Ascending aorta (tissue), 2 donors: ENCODE measurements around the gene OSER1. TPM values are rescaled to one million over a fixed set of nuclear protein-coding genes. Genes with fewer than 3 reads are reported as not detected.
A peak's percentile ranks its signal among the peaks of the same experiment; 100 is the strongest.

ENCODE experiments used
- DNase-seq, 2 donors: peaks; one replicate each; pipeline ENCODE4 v3.0.0-alpha.2; 2019; ENCODE audit warnings: low spot score in 2 of 2
- H3K27ac ChIP-seq, 2 donors: fragments of 200-600 bp; sonication (generic); one replicate each; pipeline ENCODE4 v1.5.1; 2016 to 2017; ENCODE audit warnings: mild to moderate bottlenecking in 1 of 2
- H3K27me3 ChIP-seq: fragments of 200-600 bp; sonication (generic); one replicate; pipeline ENCODE4 v1.5.1; 2017
- H3K36me3 ChIP-seq, 2 donors: fragments of 200-600 bp; sonication (generic); one replicate each; pipeline ENCODE4 v1.5.1; 2016
- H3K4me1 ChIP-seq, 2 donors: fragments of 200-600 bp; sonication (generic); one replicate each; pipeline ENCODE4 v1.5.1; 2016 to 2017; ENCODE audit warnings: mild to moderate bottlenecking in 1 of 2
- H3K4me3 ChIP-seq, 2 donors: fragments of 200-600 bp; sonication (generic); one replicate each; pipeline ENCODE4 v1.5.1; 2016 to 2017; ENCODE audit warnings: mild to moderate bottlenecking in 1 of 2
- H3K9me3 ChIP-seq, 2 donors: fragments of 200-600 bp; sonication (generic); one replicate each; pipeline ENCODE4 v1.5.1; 2016
- CTCF ChIP-seq, 3 experiments: fragments of 200-600 bp in 2 of 3; fragments of 450-650 bp in 1 of 3; sonication (generic) in 2 of 3; IDR thresholded peaks; one replicate each; pipeline ENCODE4 v1.5.1; 2016 to 2019; ENCODE audit warnings: antibody characterized with exemption in 3 of 3, mild to moderate bottlenecking in 1 of 3, moderate library complexity in 1 of 3
- intact Hi-C: fragments of 100-400 bp; cut with DNase I; formaldehyde crosslinking; loops from one replicate; pipeline ENCODE4 v1.15.1; 2023
- total RNA-seq: library from RNA; depleted of rRNA; stranded (reverse); fragments of >200 nt; gene quantifications from one replicate; pipeline ENCODE4 v1.1.0, GENCODE V29; 2016

OSER1 gene
- total RNA-seq, 1 donor from 2014 or later, result 9.2 TPM

- H3K36me3 ChIP-seq, result peaks cover 19 to 36% of the 10 kb centered on the region in 2 donors
- H3K27ac ChIP-seq, result peak overlapping the region; percentile 63 to 66
Measured at GRCh38 chr20:44204832-44205215, 5.7 kb downstream of the OSER1 start.

GRCh38 chr20:44204156-44204831 lies 6.3 kb downstream of the OSER1 start:
- peak overlapping the region; percentile 63 to 66 for H3K27ac ChIP-seq
- peaks cover 24 to 41% of the 10 kb centered on the region in 2 donors for H3K36me3 ChIP-seq
- no peak for TF ChIP-seq CTCF (IDR thresholded peaks at IDR 0.05)
- no peaks in the 10 kb centered on the region for H3K9me3 ChIP-seq
- H3K4me3 ChIP-seq, result no peak overlapping the region
- intact Hi-C loops, result no loop called here
- no peaks in the 10 kb centered on the region for H3K27me3 ChIP-seq
- peaks cover 4 to 41% of the 10 kb centered on the region in 2 donors for H3K4me1 ChIP-seq
- no peak for DNase-seq

More at GRCh38 chr20:44204832-44205215, 5.7 kb downstream of the OSER1 start:
- Histone ChIP-seq H3K4me3 (no peak overlapping the region), H3K9me3 (no peaks in the 10 kb centered on the region), H3K4me1 (peaks cover 4 to 45% of the 10 kb centered on the region in 2 donors), H3K27me3 (no peaks in the 10 kb centered on the region)
- intact Hi-C loops, result no loop called here
- no peak for TF ChIP-seq CTCF (IDR thresholded peaks at IDR 0.05)
- DNase-seq, result no peak

GRCh38 chr20:44203161-44203560 lies 7.4 kb downstream of the OSER1 start:
- intact Hi-C loops, result no loop called here
- Histone ChIP-seq H3K27ac (peak overlapping the region; percentile 2 to 53), H3K36me3 (peaks cover 33 to 52% of the 10 kb centered on the region in 2 donors), H3K27me3 (no peaks in the 10 kb centered on the region), H3K4me1 (peaks cover 4 to 30% of the 10 kb centered on the region in 2 donors), H3K9me3 (no peaks in the 10 kb centered on the region), H3K4me3 (no peak overlapping the region)
- TF ChIP-seq CTCF (IDR thresholded peaks at IDR 0.05), result no peak
- DNase-seq, result no peak

GRCh38 chr20:44200983-44201382 lies 9.6 kb downstream of the OSER1 start:
- Histone ChIP-seq H3K27ac (peak overlapping the region in 1 of 2 donors; percentile 34), H3K9me3 (no peaks in the 10 kb centered on the region), H3K4me1 (peaks cover 4 to 15% of the 10 kb centered on the region in 2 donors), H3K36me3 (peaks cover 46 to 68% of the 10 kb centered on the region in 2 donors), H3K4me3 (no peak overlapping the region), H3K27me3 (no peaks in the 10 kb centered on the region)
- DNase-seq, result no peak
- TF ChIP-seq CTCF (IDR thresholded peaks at IDR 0.05), result no peak
- intact Hi-C loops, result no loop called here

GRCh38 chr20:44200371-44200770 lies 10.2 kb downstream of the OSER1 start:
- Histone ChIP-seq H3K36me3 (peaks cover 49 to 68% of the 10 kb centered on the region in 2 donors), H3K27me3 (no peaks in the 10 kb centered on the region), H3K4me1 (peaks cover 4 to 15% of the 10 kb centered on the region in 2 donors), H3K4me3 (no peak overlapping the region), H3K9me3 (no peaks in the 10 kb centered on the region), H3K27ac (peak overlapping the region in 1 of 2 donors; percentile 34)
- TF ChIP-seq CTCF (IDR thresholded peaks at IDR 0.05), result no peak
- no peak for DNase-seq
- intact Hi-C loops, result no loop called here
